BJ (cell line): Measurements from ENCODE around the gene KCNH4. TPM values are rescaled to one million over a fixed set of nuclear protein-coding genes. Genes with fewer than 3 reads are reported as not detected.

Source experiments
- CTCF ChIA-PET: fragments of 350-600 bp; formaldehyde crosslinking; extraction: SDS; loops from one replicate; lab custom pipeline; 2021; ENCODE audit warnings: antibody characterized with exemption, inconsistent platforms; lab: Yijun Ruan, JAX
- POLR2A ChIA-PET: fragments of 300-600 bp; sonication (Branson Sonifier 250); formaldehyde crosslinking; extraction: SDS; loops from one replicate; lab custom pipeline; 2021; ENCODE audit warnings: antibody characterized with exemption; lab: Charles Lee
- DNase-seq: peaks from one replicate; pipeline ENCODE4 v3.0.0-alpha.2; 2011; ENCODE audit warnings: low read depth
- H3K27me3 ChIP-seq: 2 replicates; pipeline ENCODE4 v1.6.0; 2011; ENCODE audit warnings: low read length; ENCODE audit not compliant: control insufficient read depth, insufficient read depth
- H3K36me3 ChIP-seq: 2 replicates; pipeline ENCODE4 v1.5.1; 2011; ENCODE audit warnings: low read length; ENCODE audit not compliant: control insufficient read depth, insufficient read depth
- H3K4me3 ChIP-seq: 2 replicates; pipeline ENCODE4 v1.5.1; 2011; ENCODE audit warnings: low read depth, mild to moderate bottlenecking, control low read depth, low read length
- CTCF ChIP-seq: IDR thresholded peaks from 2 replicates; pipeline ENCODE4 v1.5.1; 2011; ENCODE audit warnings: low read depth, mild to moderate bottlenecking, control low read depth, inconsistent platforms, low read length, moderate library complexity; ENCODE audit not compliant: insufficient read depth
- polyA plus RNA-seq: library from polyadenylated mRNA; depleted of rRNA; stranded (reverse); fragments of >200 nt; gene quantifications from 2 replicates; pipeline ENCODE4 v1.2.3, GENCODE V29; 2011

The KCNH4 gene
- polyA plus RNA-seq, 1 experiment, result 0.07 TPM

GRCh38 chr17:42177684-42178083 lies 3.3 kb downstream of the KCNH4 start:
- H3K4me3 ChIP-seq, result no peak overlapping the region
- POLR2A ChIA-PET, result no interaction called here
- CTCF ChIA-PET, result no interaction called here
- H3K27me3 ChIP-seq, result peaks cover 30% of the 10 kb centered on the region
- no peak for DNase-seq
- no peaks in the 10 kb centered on the region for H3K36me3 ChIP-seq
- no peak for TF ChIP-seq CTCF

GRCh38 chr17:42174126-42174783 lies 6.7 kb downstream of the KCNH4 start:
- POLR2A ChIA-PET, result no interaction called here
- no peak overlapping the region for H3K4me3 ChIP-seq
- no peak for DNase-seq
- CTCF ChIA-PET, result no interaction called here
- H3K36me3 ChIP-seq, result no peaks in the 10 kb centered on the region
- TF ChIP-seq CTCF, result no peak
- peaks cover 28% of the 10 kb centered on the region for H3K27me3 ChIP-seq

- POLR2A ChIA-PET, result no interaction called here
- CTCF ChIA-PET, result interaction anchor here (0.6 to 1.3 kb wide), 4 partner anchors 10 to 136 kb away, joined by 3 to 4 read pairs (median 3); no protein-coding TSS in a partner anchor
- DNase-seq, result no peak
- TF ChIP-seq CTCF, result no peak
- no peaks in the 10 kb centered on the region for H3K36me3 ChIP-seq
- no peak overlapping the region for H3K4me3 ChIP-seq
- peaks cover 22% of the 10 kb centered on the region for H3K27me3 ChIP-seq
These were observed 9.1 kb downstream of the KCNH4 start for GRCh38 chr17:42171831-42172230.

- no peak for DNase-seq
- TF ChIP-seq CTCF, result no peak
- POLR2A ChIA-PET, result no interaction called here
- no peak overlapping the region for H3K4me3 ChIP-seq
- H3K27me3 ChIP-seq, result peaks cover 20% of the 10 kb centered on the region
- CTCF ChIA-PET, result no interaction called here
- H3K36me3 ChIP-seq, result no peaks in the 10 kb centered on the region
These were observed 11.6 kb downstream of the KCNH4 start for GRCh38 chr17:42169351-42169750.

- Histone ChIP-seq H3K4me3 (no peak overlapping the region), H3K36me3 (no peaks in the 10 kb centered on the region), H3K27me3 (peaks cover 15% of the 10 kb centered on the region)
- no peak for TF ChIP-seq CTCF
- ChIA-PET POLR2A (no interaction called here), CTCF (interaction anchor here (1.2 to 1.3 kb wide), 2 partner anchors 12 kb away, joined by 3 read pairs; no protein-coding TSS in a partner anchor)
- no peak for DNase-seq
These were observed 13.1 kb downstream of the KCNH4 start for GRCh38 chr17:42167807-42168206.
